ENCODE data around the gene RAB10.

- TF ChIP-seq SP1 (IDR thresholded peaks at IDR 0.05; ENCODE audit: low read depth) (no peak), CTCF (IDR thresholded peaks at IDR 0.05 in 2 of 3, conservative IDR thresholded peaks at IDR 0.05 in 1 of 3; ENCODE audit: borderline replicate concordance in 1 of 3, insufficient read depth in 1 of 3, low read depth in 2 of 3, low read length in 2 of 3) (no peak), POLR2A (IDR thresholded peaks at IDR 0.05; ENCODE audit: borderline replicate concordance, extremely low read depth, insufficient read depth, insufficient read length) (no peak), EZH2phosphoT487 (IDR thresholded peaks at IDR 0.05; ENCODE audit: borderline replicate concordance) (no peak), MAX (IDR thresholded peaks at IDR 0.05) (no peak), CEBPB (IDR thresholded peaks at IDR 0.05; ENCODE audit: low read depth) (no peak), SIN3A (IDR thresholded peaks at IDR 0.05; ENCODE audit: low read depth) (no peak), EGR1 (IDR thresholded peaks at IDR 0.05; ENCODE audit: low read depth) (no peak), YY1 (IDR thresholded peaks at IDR 0.05; ENCODE audit: extremely low read depth, insufficient replicate concordance, low read depth, low read length) (no peak), EZH2 (IDR thresholded peaks at IDR 0.05) (no peak), POLR2AphosphoS5 (IDR thresholded peaks at IDR 0.05; ENCODE audit: low read depth, low read length) (no peak), JUND (IDR thresholded peaks at IDR 0.05) (no peak)
- TF ChIP-seq, protein P1, sequence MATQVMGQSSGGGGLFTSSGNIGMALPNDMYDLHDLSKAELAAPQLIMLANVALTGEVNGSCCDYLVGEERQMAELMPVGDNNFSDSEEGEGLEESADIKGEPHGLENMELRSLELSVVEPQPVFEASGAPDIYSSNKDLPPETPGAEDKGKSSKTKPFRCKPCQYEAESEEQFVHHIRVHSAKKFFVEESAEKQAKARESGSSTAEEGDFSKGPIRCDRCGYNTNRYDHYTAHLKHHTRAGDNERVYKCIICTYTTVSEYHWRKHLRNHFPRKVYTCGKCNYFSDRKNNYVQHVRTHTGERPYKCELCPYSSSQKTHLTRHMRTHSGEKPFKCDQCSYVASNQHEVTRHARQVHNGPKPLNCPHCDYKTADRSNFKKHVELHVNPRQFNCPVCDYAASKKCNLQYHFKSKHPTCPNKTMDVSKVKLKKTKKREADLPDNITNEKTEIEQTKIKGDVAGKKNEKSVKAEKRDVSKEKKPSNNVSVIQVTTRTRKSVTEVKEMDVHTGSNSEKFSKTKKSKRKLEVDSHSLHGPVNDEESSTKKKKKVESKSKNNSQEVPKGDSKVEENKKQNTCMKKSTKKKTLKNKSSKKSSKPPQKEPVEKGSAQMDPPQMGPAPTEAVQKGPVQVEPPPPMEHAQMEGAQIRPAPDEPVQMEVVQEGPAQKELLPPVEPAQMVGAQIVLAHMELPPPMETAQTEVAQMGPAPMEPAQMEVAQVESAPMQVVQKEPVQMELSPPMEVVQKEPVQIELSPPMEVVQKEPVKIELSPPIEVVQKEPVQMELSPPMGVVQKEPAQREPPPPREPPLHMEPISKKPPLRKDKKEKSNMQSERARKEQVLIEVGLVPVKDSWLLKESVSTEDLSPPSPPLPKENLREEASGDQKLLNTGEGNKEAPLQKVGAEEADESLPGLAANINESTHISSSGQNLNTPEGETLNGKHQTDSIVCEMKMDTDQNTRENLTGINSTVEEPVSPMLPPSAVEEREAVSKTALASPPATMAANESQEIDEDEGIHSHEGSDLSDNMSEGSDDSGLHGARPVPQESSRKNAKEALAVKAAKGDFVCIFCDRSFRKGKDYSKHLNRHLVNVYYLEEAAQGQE (IDR thresholded peaks at IDR 0.05; ENCODE audit: low read depth) = no peak
These were observed 123.7 kb downstream of the RAB10 start for GRCh38 chr2:26157580-26157979.

All from HCT116 (cell line).